ENCODE data around the gene AQP6.

GRCh38 chr12:49956663-49957569, 15.8 kb upstream of the AQP6 start:
- TF ChIP-seq GATA2 (IDR thresholded peaks at IDR 0.05; ENCODE audit: low read depth, low read length): no peak
- no peak for TF ChIP-seq GATA3 (IDR thresholded peaks at IDR 0.05; ENCODE audit: low read depth, low read length)

Measured in SH-SY5Y (cell line).